SK-N-MC (cell line): Measurements from ENCODE around the gene ABCD1.
"Not testable (repeated sequence)": the region's sequence is repeated elsewhere in the genome, so short reads cannot be mapped to it uniquely, and the experiment has no call there.

Experiments used
- DNase-seq: peaks from one replicate; pipeline ENCODE4 v3.0.0-alpha.2; 2011; ENCODE audit warnings: low read depth, low spot score
- H3K27ac ChIP-seq: fragments of 200-600 bp; sonication (generic); 2 replicates; pipeline ENCODE4 v1.5.1; 2016; ENCODE audit warnings: mixed run types
- H3K36me3 ChIP-seq: fragments of 200-600 bp; sonication (generic); 2 replicates; pipeline ENCODE4 v1.6.1; 2017; ENCODE audit warnings: antibody characterized with exemption, low read length, mixed read lengths; ENCODE audit not compliant: insufficient read depth
- H3K4me3 ChIP-seq: fragments of 200-600 bp; sonication (generic); 2 replicates; pipeline ENCODE4 v1.5.1; 2016
- H3K9ac ChIP-seq: fragments of 200-600 bp; sonication (generic); 2 replicates; pipeline ENCODE4 v1.8.0; 2017; ENCODE audit warnings: mixed run types, mixed read lengths; ENCODE audit not compliant: insufficient read length
- H3K9me3 ChIP-seq: fragments of 200-600 bp; sonication (generic); 2 replicates; pipeline ENCODE4 v1.6.1; 2017; ENCODE audit warnings: low read depth, mild to moderate bottlenecking, antibody characterized with exemption, low read length, moderate library complexity, mixed read lengths
- EZH2 ChIP-seq: fragments of 200-600 bp; sonication (generic); IDR thresholded peaks from one replicate; pipeline ENCODE4 v1.6.1; 2017; ENCODE audit warnings: antibody characterized with exemption
- FOXP2 ChIP-seq: optimal IDR thresholded peaks from 2 replicates; pipeline ENCODE3; 2011; ENCODE audit warnings: mild to moderate bottlenecking, moderate library complexity; ENCODE audit not compliant: insufficient read depth; ENCODE audit errors: extremely low read length, control extremely low read depth
- POLR2AphosphoS5 ChIP-seq: IDR thresholded peaks from 2 replicates; pipeline ENCODE4 v1.6.1; 2012; ENCODE audit warnings: mild to moderate bottlenecking, low read depth, low read length, borderline replicate concordance

The ABCD1 gene

DNA sequence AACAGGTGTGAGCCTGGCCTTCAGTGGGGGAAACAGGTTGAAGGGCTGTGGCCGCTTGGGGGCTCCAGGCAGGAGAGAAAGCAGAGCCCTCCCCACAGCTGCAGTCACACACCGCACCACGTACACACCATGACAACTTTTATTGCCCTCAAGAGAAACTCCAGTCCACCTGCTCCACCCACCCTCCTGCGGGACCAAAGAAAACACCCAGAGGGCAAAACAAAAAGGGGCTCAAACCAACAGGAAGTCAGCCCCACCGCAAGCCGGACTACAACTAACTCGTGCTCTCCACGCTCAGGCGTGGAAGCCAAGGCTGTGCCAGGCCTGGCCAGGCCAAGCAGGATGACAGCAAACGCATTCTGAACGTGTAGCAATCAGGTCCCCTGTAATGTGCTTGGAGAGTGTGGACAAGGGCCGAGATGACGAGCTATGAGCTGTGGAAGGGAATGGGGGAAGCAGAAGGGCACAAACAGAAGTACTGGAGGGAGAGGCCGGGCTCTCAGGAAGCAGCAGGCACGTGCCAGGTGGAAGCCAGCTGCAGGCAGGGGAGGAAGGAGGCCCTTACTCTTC is 24.2 kb upstream of the ABCD1 start:
- H3K9me3 ChIP-seq: no peaks in the 10 kb centered on the region
- no peak overlapping the region for H3K27ac ChIP-seq
- no peak overlapping the region for H3K9ac ChIP-seq
- TF ChIP-seq POLR2AphosphoS5 (no peak), FOXP2 (no peak), EZH2 (no peak)
- no peak overlapping the region for H3K4me3 ChIP-seq
- no peaks in the 10 kb centered on the region for H3K36me3 ChIP-seq
- DNase-seq: no peak

- Histone ChIP-seq H3K9me3 (no peaks in the 10 kb centered on the region), H3K27ac (no peak overlapping the region), H3K36me3 (no peaks in the 10 kb centered on the region), H3K9ac (no peak overlapping the region), H3K4me3 (no peak overlapping the region)
- DNase-seq: no peak
- no peak for TF ChIP-seq FOXP2
- no peak for TF ChIP-seq EZH2
- TF ChIP-seq POLR2AphosphoS5: no peak
Observed at GRCh38 chrX:153700967-153701366, 23.7 kb upstream of the ABCD1 start.

GRCh38 chrX:153701706-153702105 is 22.9 kb upstream of the ABCD1 start:
- H3K9me3 ChIP-seq: no peaks in the 10 kb centered on the region
- TF ChIP-seq POLR2AphosphoS5 (no peak), EZH2 (no peak), FOXP2 (no peak)
- no peak overlapping the region for H3K9ac ChIP-seq
- no peak for DNase-seq
- H3K36me3 ChIP-seq: no peaks in the 10 kb centered on the region
- H3K4me3 ChIP-seq: no peak overlapping the region
- no peak overlapping the region for H3K27ac ChIP-seq

GRCh38 chrX:153702336-153703035 is 22.2 kb upstream of the ABCD1 start:
- H3K9ac ChIP-seq: no peak overlapping the region
- no peak overlapping the region for H3K4me3 ChIP-seq
- no peak for TF ChIP-seq POLR2AphosphoS5
- TF ChIP-seq FOXP2: no peak
- no peak for TF ChIP-seq EZH2
- no peak for DNase-seq
- H3K27ac ChIP-seq: no peak overlapping the region
- H3K36me3 ChIP-seq: no peaks in the 10 kb centered on the region
- no peaks in the 10 kb centered on the region for H3K9me3 ChIP-seq

GRCh38 chrX:153703036-153703370 is 21.7 kb upstream of the ABCD1 start:
- TF ChIP-seq EZH2 (no peak), POLR2AphosphoS5 (no peak)

GRCh38 chrX:153704021-153704526 is 20.6 kb upstream of the ABCD1 start:
- Histone ChIP-seq H3K27ac (no peak overlapping the region), H3K9ac (no peak overlapping the region), H3K36me3 (no peaks in the 10 kb centered on the region), H3K4me3 (no peak overlapping the region), H3K9me3 (no peaks in the 10 kb centered on the region)
- no peak for TF ChIP-seq FOXP2
- DNase-seq: no peak

More at GRCh38 chrX:153703036-153703370, 21.7 kb upstream of the ABCD1 start:
- Histone ChIP-seq H3K4me3 (no peak overlapping the region), H3K9me3 (no peaks in the 10 kb centered on the region), H3K27ac (no peak overlapping the region), H3K9ac (no peak overlapping the region), H3K36me3 (no peaks in the 10 kb centered on the region)
- no peak for DNase-seq

DNA sequence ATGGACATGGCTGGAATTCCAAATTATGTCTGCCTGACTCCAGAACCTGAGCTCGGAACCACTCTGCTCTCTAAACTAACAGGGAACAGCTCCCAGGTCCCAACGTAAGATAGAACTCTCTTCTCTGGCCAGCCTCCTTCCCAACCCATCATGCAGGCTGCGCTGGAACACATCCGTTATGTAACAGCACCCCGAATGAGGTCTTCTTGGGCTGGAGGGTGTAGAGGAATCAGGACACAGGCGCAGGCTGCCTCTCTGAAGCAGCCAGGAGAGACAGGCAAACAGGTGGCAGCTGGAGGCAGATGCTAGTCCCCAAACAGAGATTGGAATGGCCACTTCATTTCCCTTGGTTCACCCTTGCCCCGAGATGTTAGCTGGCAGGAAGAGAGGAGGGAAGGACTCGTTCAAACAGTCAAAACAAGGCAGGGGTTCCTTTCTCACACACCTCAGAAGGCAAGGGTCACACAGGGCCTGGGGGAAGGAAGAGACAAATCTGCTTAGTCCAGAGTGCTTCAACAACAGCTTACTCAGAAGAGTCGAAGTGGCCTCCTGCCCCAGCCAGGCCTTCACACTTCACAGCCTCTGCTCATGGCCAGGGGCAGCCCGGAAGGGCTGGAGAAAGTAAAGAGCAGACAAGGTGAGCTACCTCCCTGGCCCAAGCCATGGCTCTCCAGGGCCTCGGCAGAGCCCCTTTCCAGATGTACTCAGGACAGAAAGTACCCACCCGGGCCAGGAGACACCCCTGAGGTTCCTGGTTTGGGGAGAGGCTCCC is 19.8 kb upstream of the ABCD1 start:
- H3K9me3 ChIP-seq, H3K4me3 ChIP-seq, H3K27ac ChIP-seq, H3K9ac ChIP-seq, H3K36me3 ChIP-seq, DNase-seq: not testable (repeated sequence)

DNA sequence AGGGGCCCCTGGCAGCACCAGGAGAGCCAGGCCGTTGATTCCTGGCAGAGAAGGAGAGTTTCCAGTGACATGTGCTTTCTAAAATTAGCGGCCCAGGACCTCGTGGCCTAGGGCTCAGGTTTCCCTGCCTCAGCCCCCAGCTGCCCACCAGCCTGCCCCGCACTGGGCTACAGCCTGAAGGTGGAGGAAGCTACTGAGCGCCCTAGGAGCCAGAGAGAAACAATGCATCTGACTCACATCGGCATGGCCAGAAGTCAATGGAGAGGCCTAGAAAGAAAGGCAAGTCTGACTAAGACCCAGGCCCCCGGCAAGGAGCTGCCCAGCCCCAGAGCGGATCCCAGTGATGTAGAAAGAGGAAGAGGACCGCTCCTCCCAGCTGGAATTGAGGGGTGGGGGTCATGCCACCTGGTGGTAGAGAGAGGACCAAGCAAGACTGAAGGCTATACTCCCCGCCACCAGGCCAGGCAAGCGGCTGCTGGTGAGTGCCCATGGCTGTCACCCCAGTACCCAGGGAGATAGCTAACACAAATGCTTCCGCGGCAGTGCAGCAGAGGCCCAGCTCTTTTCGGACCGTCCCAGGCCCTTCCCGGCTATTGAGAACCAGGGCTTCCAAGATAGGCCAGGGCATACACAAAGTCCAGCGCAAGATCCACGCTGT is 19.1 kb upstream of the ABCD1 start:
- DNase-seq, H3K36me3 ChIP-seq, H3K9me3 ChIP-seq, H3K4me3 ChIP-seq, H3K9ac ChIP-seq, H3K27ac ChIP-seq: not testable (repeated sequence)
